Uterus (tissue), 4 donors: ENCODE measurements around the gene POLR3E. TPM values are rescaled to one million over a fixed set of nuclear protein-coding genes. Genes with fewer than 3 reads are reported as not detected.

Experiments used
- DNase-seq, 2 donors: peaks; one replicate each; pipeline ENCODE4 v3.0.0-alpha.2; 2019 to 2020
- H3K27ac ChIP-seq, 2 donors: fragments of 200-600 bp; sonication (generic); 1 replicate in 1 of 2; 2 replicates in 1 of 2; pipeline ENCODE4 v1.5.1; 2016 to 2018
- H3K27me3 ChIP-seq, 2 donors: fragments of 200-600 bp; sonication (generic); one replicate each; pipeline ENCODE4 v1.5.1; 2018 to 2019; ENCODE audit warnings: control low read depth in 1 of 2
- H3K36me3 ChIP-seq, 2 donors: fragments of 200-600 bp; sonication (generic); one replicate each; pipeline ENCODE4 v1.5.1; 2019; ENCODE audit warnings: control low read depth in 1 of 2
- H3K4me1 ChIP-seq, 2 donors: fragments of 200-600 bp; sonication (generic); one replicate each; pipeline ENCODE4 v1.5.1; 2018 to 2019; ENCODE audit warnings: control low read depth in 1 of 2
- H3K4me3 ChIP-seq, 2 donors: fragments of 200-600 bp; sonication (generic); 1 replicate in 1 of 2; 2 replicates in 1 of 2; pipeline ENCODE4 v1.5.1; 2018 to 2019; ENCODE audit warnings: mild to moderate bottlenecking in 1 of 2
- H3K9me3 ChIP-seq, 2 donors: fragments of 200-600 bp; sonication (generic); one replicate each; pipeline ENCODE4 v1.5.1; 2019; ENCODE audit warnings: control low read depth in 1 of 2
- POLR2A ChIP-seq, 2 donors: fragments of 450-650 bp; IDR thresholded peaks; one replicate each; pipeline ENCODE4 v1.6.1; 2016; ENCODE audit warnings: antibody characterized with exemption in 2 of 2, mild to moderate bottlenecking in 1 of 2, moderate library complexity in 1 of 2
- intact Hi-C: fragments of 100-400 bp; cut with DNase I; formaldehyde crosslinking; loops from one replicate; pipeline ENCODE4 v1.15.1; 2023; ENCODE audit warnings: low total_unique reads
- total RNA-seq, 4 donors: library from RNA; depleted of rRNA in 3 of 4; stranded (reverse); fragments of >200 nt in 3 of 4; gene quantifications; one replicate each; pipeline versions ENCODE4 v1.1.0 to v1.2.4, GENCODE V29; 2014 to 2023
- TF ChIP-seq, protein P1 (sequence below), 4 experiments: fragments of 200-600 bp in 2 of 4; fragments of 450-650 bp in 2 of 4; sonication (generic) in 2 of 4; IDR thresholded peaks; one replicate each; pipeline ENCODE4 v1.5.1; 2016 to 2019; ENCODE audit warnings: antibody characterized with exemption in 4 of 4, mild to moderate bottlenecking in 2 of 4, moderate library complexity in 1 of 4
- donor health status: DM: yes; HTN: yes; CAD: no.

Gene POLR3E
- total RNA-seq, 4 donors from 2014 or later = 45.1 to 179 (median 64.5) TPM

DNA sequence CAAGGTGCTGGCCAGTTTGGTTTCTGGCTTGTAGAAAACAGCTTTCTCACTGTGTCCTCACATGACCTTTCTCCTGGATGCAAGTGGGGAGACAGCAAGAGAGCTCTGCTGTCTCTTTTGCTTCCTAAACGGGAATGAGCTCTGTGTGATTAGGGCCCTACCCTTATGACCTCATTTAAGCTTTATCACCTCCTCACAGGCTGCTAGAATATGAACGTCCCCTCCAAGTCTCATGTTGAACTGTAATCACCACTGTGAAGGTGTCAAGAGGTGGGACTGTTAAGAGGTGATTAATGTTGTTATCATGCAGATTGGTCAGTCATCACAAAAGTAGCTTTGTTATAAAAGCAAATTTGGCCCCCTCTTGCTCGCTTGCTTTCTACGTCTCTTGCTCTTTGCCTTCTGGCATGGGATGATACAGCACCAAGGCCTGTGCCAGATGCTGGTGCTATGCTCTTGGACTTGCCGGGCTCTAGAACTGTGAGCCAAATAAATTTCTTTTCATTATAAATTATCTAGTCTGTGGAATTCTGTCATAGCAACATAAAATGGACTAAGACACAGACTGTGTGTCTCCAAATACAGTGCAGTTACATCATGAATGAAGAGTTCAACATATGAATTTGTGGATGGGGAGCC lies 14.8 kb upstream of the POLR3E start:
- Histone ChIP-seq H3K27me3 (no peaks in the 10 kb centered on the region), H3K4me3 (no peak overlapping the region), H3K9me3 (no peaks in the 10 kb centered on the region), H3K4me1 (no peaks in the 10 kb centered on the region), H3K27ac (no peak overlapping the region), H3K36me3 (no peaks in the 10 kb centered on the region)
- intact Hi-C loops = no loop called here
- no peak for TF ChIP-seq POLR2A (IDR thresholded peaks at IDR 0.05)
- TF ChIP-seq, protein P1, sequence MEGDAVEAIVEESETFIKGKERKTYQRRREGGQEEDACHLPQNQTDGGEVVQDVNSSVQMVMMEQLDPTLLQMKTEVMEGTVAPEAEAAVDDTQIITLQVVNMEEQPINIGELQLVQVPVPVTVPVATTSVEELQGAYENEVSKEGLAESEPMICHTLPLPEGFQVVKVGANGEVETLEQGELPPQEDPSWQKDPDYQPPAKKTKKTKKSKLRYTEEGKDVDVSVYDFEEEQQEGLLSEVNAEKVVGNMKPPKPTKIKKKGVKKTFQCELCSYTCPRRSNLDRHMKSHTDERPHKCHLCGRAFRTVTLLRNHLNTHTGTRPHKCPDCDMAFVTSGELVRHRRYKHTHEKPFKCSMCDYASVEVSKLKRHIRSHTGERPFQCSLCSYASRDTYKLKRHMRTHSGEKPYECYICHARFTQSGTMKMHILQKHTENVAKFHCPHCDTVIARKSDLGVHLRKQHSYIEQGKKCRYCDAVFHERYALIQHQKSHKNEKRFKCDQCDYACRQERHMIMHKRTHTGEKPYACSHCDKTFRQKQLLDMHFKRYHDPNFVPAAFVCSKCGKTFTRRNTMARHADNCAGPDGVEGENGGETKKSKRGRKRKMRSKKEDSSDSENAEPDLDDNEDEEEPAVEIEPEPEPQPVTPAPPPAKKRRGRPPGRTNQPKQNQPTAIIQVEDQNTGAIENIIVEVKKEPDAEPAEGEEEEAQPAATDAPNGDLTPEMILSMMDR (IDR thresholded peaks at IDR 0.05) = no peak
- no peak for DNase-seq

DNA sequence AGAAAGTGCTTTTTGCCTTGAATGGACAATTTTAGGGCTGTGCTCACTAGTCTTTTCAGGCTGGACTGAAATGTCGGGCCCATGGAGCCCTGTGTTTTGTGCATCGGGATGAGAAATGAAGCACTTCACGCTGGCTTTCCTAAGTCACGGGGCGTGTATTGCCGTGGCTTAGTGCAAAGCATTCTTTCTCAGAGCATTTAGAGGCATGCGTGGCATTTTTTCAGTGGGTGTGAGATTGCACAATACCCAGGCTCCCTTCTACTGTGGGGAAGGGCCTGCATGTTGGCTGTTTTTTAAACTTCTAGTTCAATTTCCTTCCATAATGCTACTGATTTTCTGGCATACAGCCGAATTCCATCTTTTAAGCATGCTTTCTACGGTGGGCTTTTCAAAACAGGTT lies 12.6 kb upstream of the POLR3E start:
- intact Hi-C loops = no loop called here
- no peaks in the 10 kb centered on the region for H3K36me3 ChIP-seq

DNA sequence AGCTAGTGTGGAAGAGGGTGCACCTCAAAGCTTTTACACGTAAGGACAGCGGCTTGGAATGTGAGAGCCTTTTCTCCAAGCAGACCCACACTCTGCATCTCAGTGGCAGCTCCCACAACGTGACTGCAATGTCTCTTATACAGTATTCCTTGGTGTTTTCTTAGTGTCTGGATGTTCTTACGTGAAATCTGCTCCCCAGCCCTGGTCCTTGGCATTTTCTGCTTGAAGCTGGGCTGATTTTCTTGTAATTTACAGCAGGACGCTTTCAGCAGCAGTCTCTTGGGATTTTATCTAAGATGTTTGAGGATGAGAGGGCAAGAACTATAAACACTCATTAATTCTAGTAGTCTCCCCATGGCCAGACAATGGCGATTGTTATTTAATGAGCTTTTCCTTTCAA lies 12.1 kb upstream of the POLR3E start:
- Histone ChIP-seq H3K27me3 (no peaks in the 10 kb centered on the region), H3K4me3 (no peak overlapping the region), H3K4me1 (no peaks in the 10 kb centered on the region), H3K9me3 (no peaks in the 10 kb centered on the region), H3K27ac (no peak overlapping the region), H3K36me3 (no peaks in the 10 kb centered on the region)
- DNase-seq = no peak
- intact Hi-C loops = no loop called here
- TF ChIP-seq, protein P1 (IDR thresholded peaks at IDR 0.05) = no peak
- no peak for TF ChIP-seq POLR2A (IDR thresholded peaks at IDR 0.05)

More for the DNA sequence above, 12.6 kb upstream of the POLR3E start:
- H3K4me3 ChIP-seq = no peak overlapping the region
- H3K4me1 ChIP-seq = no peaks in the 10 kb centered on the region
- H3K27ac ChIP-seq = no peak overlapping the region
- H3K9me3 ChIP-seq = no peaks in the 10 kb centered on the region
- H3K27me3 ChIP-seq = no peaks in the 10 kb centered on the region
- no peak for TF ChIP-seq POLR2A (IDR thresholded peaks at IDR 0.05)
- TF ChIP-seq, protein P1 (IDR thresholded peaks at IDR 0.05) = no peak
- no peak for DNase-seq

DNA sequence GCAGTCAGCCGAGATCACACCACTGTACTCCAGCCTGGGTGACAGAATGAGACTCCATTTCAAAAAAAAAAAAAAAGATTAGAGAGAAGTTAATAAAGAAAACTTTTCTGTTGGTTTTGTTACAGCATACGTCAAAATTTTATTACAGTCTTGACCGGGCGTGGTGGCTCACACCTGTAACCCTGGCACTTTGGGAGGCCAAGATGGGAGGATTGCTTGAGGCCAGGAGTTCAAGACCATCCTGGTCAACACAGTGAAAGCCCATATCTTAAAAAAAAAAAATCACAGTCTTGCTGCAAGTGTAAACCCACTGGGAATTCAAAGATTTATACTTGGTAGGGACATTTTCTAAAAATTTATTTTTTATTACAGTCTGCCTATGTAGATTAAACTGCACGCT lies 6.2 kb upstream of the POLR3E start:
- no peaks in the 10 kb centered on the region for H3K27me3 ChIP-seq
- H3K9me3 ChIP-seq = no peaks in the 10 kb centered on the region
- no peak for TF ChIP-seq POLR2A (IDR thresholded peaks at IDR 0.05)
- TF ChIP-seq, protein P1 (IDR thresholded peaks at IDR 0.05) = no peak
- H3K36me3 ChIP-seq = no peaks in the 10 kb centered on the region
- H3K4me3 ChIP-seq = no peak overlapping the region
- intact Hi-C loops = no loop called here
- H3K4me1 ChIP-seq = no peaks in the 10 kb centered on the region
- no peak overlapping the region for H3K27ac ChIP-seq
- no peak for DNase-seq

DNA sequence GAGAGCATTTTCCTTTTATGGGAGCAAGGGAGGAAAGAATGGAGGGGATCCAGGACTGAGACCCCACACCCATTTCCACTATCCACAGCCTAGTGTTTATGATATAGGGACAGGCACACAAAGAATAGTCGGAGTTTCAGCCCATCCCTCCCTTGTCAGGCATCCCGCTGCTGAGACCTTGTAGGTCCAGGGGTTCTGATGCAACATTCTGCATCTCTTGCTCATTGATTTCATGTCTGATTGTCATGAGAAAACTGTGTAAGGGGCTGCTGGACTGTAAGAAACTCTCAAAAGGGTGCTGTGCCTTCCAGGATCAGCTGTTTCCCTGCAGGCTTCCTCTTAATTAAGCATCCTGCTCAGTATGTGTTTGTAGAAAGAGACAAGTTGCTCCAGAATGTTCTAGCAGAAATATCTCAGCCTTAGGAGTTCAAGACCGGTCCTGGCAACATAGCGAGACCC lies 5.3 kb upstream of the POLR3E start:
- no peaks in the 10 kb centered on the region for H3K4me1 ChIP-seq
- H3K36me3 ChIP-seq = no peaks in the 10 kb centered on the region
- DNase-seq = no peak
- no peak overlapping the region for H3K4me3 ChIP-seq
- intact Hi-C loops = no loop called here
- no peaks in the 10 kb centered on the region for H3K9me3 ChIP-seq
- no peak for TF ChIP-seq POLR2A (IDR thresholded peaks at IDR 0.05)
- TF ChIP-seq, protein P1 (IDR thresholded peaks at IDR 0.05) = no peak
- H3K27me3 ChIP-seq = no peaks in the 10 kb centered on the region
- H3K27ac ChIP-seq = no peak overlapping the region
